Sigmoid colon (tissue), 3 donors: ENCODE results near the gene SLC28A1.

Source experiments
- POLR2A ChIP-seq, 2 donors: fragments of 450-650 bp; IDR thresholded peaks; one replicate each; pipeline ENCODE4 v1.6.1; 2016; ENCODE audit warnings: antibody characterized with exemption in 2 of 2, mild to moderate bottlenecking in 2 of 2, moderate library complexity in 2 of 2
- TF ChIP-seq, protein P1 (sequence below), 4 experiments: fragments of 450-650 bp in 3 of 4; fragments of 200-600 bp in 1 of 4; IDR thresholded peaks; one replicate each; pipeline ENCODE4 v1.5.1; 2016 to 2019; ENCODE audit warnings: antibody characterized with exemption in 4 of 4, mild to moderate bottlenecking in 3 of 4, moderate library complexity in 2 of 4

DNA sequence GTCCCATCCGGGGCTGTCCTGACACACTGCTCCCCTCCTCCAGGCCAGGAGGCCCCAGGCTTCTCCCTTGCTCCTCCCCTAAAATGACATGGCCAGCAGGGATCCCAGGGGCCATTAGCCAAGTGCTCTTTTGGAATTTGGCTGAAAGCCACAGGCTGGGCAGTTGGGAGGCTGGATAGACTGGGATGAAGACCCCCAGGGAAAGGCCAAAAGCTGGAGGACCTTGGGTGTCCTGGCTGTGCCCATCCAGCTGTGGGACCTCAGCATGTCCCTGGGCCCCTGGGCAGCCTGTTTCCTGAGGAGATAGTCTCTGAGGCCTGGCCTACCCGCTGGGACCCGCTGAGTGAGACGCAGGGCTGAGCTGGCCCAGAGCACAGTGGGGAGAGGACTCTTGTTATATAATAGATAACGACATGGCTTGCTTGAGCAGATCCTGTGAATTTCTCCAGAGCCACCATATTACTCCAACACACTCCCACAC, 91.4 kb downstream of the SLC28A1 start:
- TF ChIP-seq, protein P1, sequence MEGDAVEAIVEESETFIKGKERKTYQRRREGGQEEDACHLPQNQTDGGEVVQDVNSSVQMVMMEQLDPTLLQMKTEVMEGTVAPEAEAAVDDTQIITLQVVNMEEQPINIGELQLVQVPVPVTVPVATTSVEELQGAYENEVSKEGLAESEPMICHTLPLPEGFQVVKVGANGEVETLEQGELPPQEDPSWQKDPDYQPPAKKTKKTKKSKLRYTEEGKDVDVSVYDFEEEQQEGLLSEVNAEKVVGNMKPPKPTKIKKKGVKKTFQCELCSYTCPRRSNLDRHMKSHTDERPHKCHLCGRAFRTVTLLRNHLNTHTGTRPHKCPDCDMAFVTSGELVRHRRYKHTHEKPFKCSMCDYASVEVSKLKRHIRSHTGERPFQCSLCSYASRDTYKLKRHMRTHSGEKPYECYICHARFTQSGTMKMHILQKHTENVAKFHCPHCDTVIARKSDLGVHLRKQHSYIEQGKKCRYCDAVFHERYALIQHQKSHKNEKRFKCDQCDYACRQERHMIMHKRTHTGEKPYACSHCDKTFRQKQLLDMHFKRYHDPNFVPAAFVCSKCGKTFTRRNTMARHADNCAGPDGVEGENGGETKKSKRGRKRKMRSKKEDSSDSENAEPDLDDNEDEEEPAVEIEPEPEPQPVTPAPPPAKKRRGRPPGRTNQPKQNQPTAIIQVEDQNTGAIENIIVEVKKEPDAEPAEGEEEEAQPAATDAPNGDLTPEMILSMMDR (IDR thresholded peaks at IDR 0.05), result no peak
- no peak for TF ChIP-seq POLR2A (IDR thresholded peaks at IDR 0.05)
